HepG2 (cell line): ENCODE results near the gene RNU5B-1. TPM values are rescaled to one million over a fixed set of nuclear protein-coding genes. Genes with fewer than 3 reads are reported as not detected.

Experiments
- ARID5B ChIP-seq: IDR thresholded peaks from 2 replicates; pipeline ENCODE4 v1.4.0; 2020; ENCODE audit warnings: mild to moderate bottlenecking, missing genetic modification reagents
- ARNTL ChIP-seq: sonication (generic); formaldehyde crosslinking; IDR thresholded peaks from 2 replicates; pipeline ENCODE4 v1.4.0; 2020; ENCODE audit warnings: mild to moderate bottlenecking, missing genetic modification reagents
- CREBL2 ChIP-seq: sonication (generic); formaldehyde crosslinking; IDR thresholded peaks from 2 replicates; pipeline ENCODE4 v1.8.1; 2023; ENCODE audit warnings: missing genetic modification reagents, mild to moderate bottlenecking, borderline replicate concordance
- DPF2 ChIP-seq: sonication (generic); formaldehyde crosslinking; IDR thresholded peaks from 2 replicates; pipeline ENCODE4 v1.4.0; 2020; ENCODE audit warnings: mild to moderate bottlenecking, low read depth, missing genetic modification reagents, borderline replicate concordance
- GPBP1L1 ChIP-seq: sonication (generic); formaldehyde crosslinking; IDR thresholded peaks from 2 replicates; pipeline ENCODE4 v1.5.0; 2020; ENCODE audit warnings: mild to moderate bottlenecking, missing genetic modification reagents
- HDAC1 ChIP-seq: sonication (generic); formaldehyde crosslinking; IDR thresholded peaks from 2 replicates; pipeline ENCODE4 v1.5.1; 2020; ENCODE audit warnings: mild to moderate bottlenecking, missing genetic modification reagents
- HNF4A ChIP-seq: sonication (generic); formaldehyde crosslinking; IDR thresholded peaks from 2 replicates; pipeline ENCODE4 v1.4.0; 2020; ENCODE audit warnings: missing genetic modification reagents
- KAT2B ChIP-seq: fragments of 150-350 bp; IDR thresholded peaks from 2 replicates; pipeline ENCODE4 v1.6.1; 2014; ENCODE audit warnings: low read depth, low read length, borderline replicate concordance
- KAT7 ChIP-seq: IDR thresholded peaks from 2 replicates; pipeline ENCODE4 v1.6.1; 2018; ENCODE audit warnings: borderline replicate concordance, missing compliant biosample characterization
- LCORL ChIP-seq, 2 experiments: fragments of 450-650 bp in 1 of 2; sonication (generic) in 1 of 2; formaldehyde crosslinking in 1 of 2; IDR thresholded peaks; 2 replicates each; pipeline versions ENCODE4 v1.5.0 to v1.6.1; 2017 to 2020; ENCODE audit warnings: antibody characterized with exemption in 1 of 2, missing genetic modification reagents in 1 of 2
- NCOA2 ChIP-seq: sonication (generic); formaldehyde crosslinking; IDR thresholded peaks from 2 replicates; pipeline ENCODE4 v1.8.0; 2022; ENCODE audit warnings: inconsistent platforms
- NR2F1 ChIP-seq, 2 experiments: fragments of 450-650 bp in 1 of 2; formaldehyde crosslinking in 1 of 2; IDR thresholded peaks; 2 replicates each; pipeline versions ENCODE4 v1.5.0 to v1.6.1; 2016 to 2020; ENCODE audit warnings: mild to moderate bottlenecking in 1 of 2, missing compliant biosample characterization in 1 of 2, missing genetic modification reagents in 1 of 2, moderate library complexity in 1 of 2
- PHF8 ChIP-seq: sonication (generic); formaldehyde crosslinking; IDR thresholded peaks from 2 replicates; pipeline ENCODE4 v1.5.0; 2020; ENCODE audit warnings: missing genetic modification reagents
- RXRA ChIP-seq: sonication (generic); formaldehyde crosslinking; IDR thresholded peaks from 2 replicates; pipeline ENCODE4 v1.5.1; 2020; ENCODE audit warnings: missing genetic modification reagents
- SATB2 ChIP-seq: sonication (generic); formaldehyde crosslinking; IDR thresholded peaks from 2 replicates; pipeline ENCODE4 v1.5.0; 2020; ENCODE audit warnings: missing genetic modification reagents
- TBX2 ChIP-seq: sonication (generic); formaldehyde crosslinking; IDR thresholded peaks from 2 replicates; pipeline ENCODE4 v1.5.0; 2020; ENCODE audit warnings: missing genetic modification reagents, mild to moderate bottlenecking, borderline replicate concordance
- TOE1 ChIP-seq: sonication (generic); formaldehyde crosslinking; IDR thresholded peaks from 2 replicates; pipeline ENCODE4 v1.4.0; 2020; ENCODE audit warnings: mild to moderate bottlenecking, missing genetic modification reagents
- ZBTB26 ChIP-seq: IDR thresholded peaks from 2 replicates; pipeline ENCODE4 v1.6.1; 2016; ENCODE audit warnings: missing compliant biosample characterization, missing genetic modification reagents, borderline replicate concordance
- ZC3H4 ChIP-seq: sonication (generic); formaldehyde crosslinking; IDR thresholded peaks from 2 replicates; pipeline ENCODE4 v1.4.0; 2020; ENCODE audit warnings: missing genetic modification reagents, borderline replicate concordance
- ZFP36L2 ChIP-seq: sonication (generic); formaldehyde crosslinking; IDR thresholded peaks from 2 replicates; pipeline ENCODE4 v1.4.0; 2020; ENCODE audit warnings: missing genetic modification reagents
- ZFY ChIP-seq: sonication (generic); formaldehyde crosslinking; IDR thresholded peaks from 2 replicates; pipeline ENCODE4 v1.4.0; 2020; ENCODE audit warnings: missing genetic modification reagents
- ZNF234 ChIP-seq: sonication (generic); formaldehyde crosslinking; conservative IDR thresholded peaks from 2 replicates; pipeline ENCODE4 v1.5.1; 2020; ENCODE audit warnings: mild to moderate bottlenecking, missing genetic modification reagents
- ZNF367 ChIP-seq: sonication (generic); formaldehyde crosslinking; IDR thresholded peaks from 2 replicates; pipeline ENCODE4 v1.4.0; 2020; ENCODE audit warnings: missing genetic modification reagents, borderline replicate concordance
- ZNF431 ChIP-seq: sonication (generic); formaldehyde crosslinking; IDR thresholded peaks from 2 replicates; pipeline ENCODE4 v1.9.0; 2022; ENCODE audit warnings: missing genetic modification reagents, low read depth, mild to moderate bottlenecking, borderline replicate concordance
- ZNF549 ChIP-seq: sonication (generic); formaldehyde crosslinking; IDR thresholded peaks from 2 replicates; pipeline ENCODE4 v1.5.0; 2020; ENCODE audit warnings: missing genetic modification reagents
- polyA plus RNA-seq, 8 experiments: library from polyadenylated mRNA; depleted of rRNA in 3 of 8; stranded (reverse) in 7 of 8; unstranded in 1 of 8; fragments of >200 nt; fragmentation: Illumina TruSeq in 4 of 8; extraction: Trizol in 4 of 8; gene quantifications; 2 replicates each; pipeline versions ENCODE4 v1.2.1 to v1.2.3, GENCODE V29; 2011 to 2016; ENCODE audit warnings: low read depth in 4 of 8, missing spikeins in 1 of 8, mixed read lengths in 1 of 8; ENCODE audit not compliant: insufficient read depth in 1 of 8
- total RNA-seq, 5 experiments: library from RNA; depleted of rRNA; stranded (reverse); fragments of >200 nt; fragmentation: Illumina TruSeq; extraction: Trizol; gene quantifications; 2 replicates each; pipeline ENCODE4 v1.2.3, GENCODE V29; 2016; ENCODE audit warnings: low read depth in 1 of 5

The RNU5B-1 gene
- total and polyA plus RNA-seq, 2 of the 13 experiments (the other 11 are each of a cell fraction or from before 2014, with no cell fraction given): 1,646 TPM; not detected in 1

- 0 out of 2 replicates have a peak, but pooled peaks have one; percentile 27 for TF ChIP-seq ARNTL
- TF ChIP-seq GPBP1L1 (CRISPR knock-in tag): no peak
- TF ChIP-seq ZNF234 (CRISPR knock-in tag): no peak
- TF ChIP-seq ARID5B (CRISPR knock-in tag): peak; percentile 75
- TF ChIP-seq SATB2 (CRISPR knock-in tag): no peak
- TF ChIP-seq ZC3H4: no peak
- TF ChIP-seq ZNF367 (CRISPR knock-in tag): no peak
- TF ChIP-seq PHF8 (CRISPR knock-in tag): no peak
- TF ChIP-seq TBX2 (CRISPR knock-in tag): peak; percentile 53
- peak; percentile 75 to 97; a peak in 3 of 4 replicates for TF ChIP-seq NR2F1 (CRISPR knock-in tag; IDR thresholded peaks at IDR 0.05)
- peak; percentile 62; the same call in 1 of the 2 replicates for TF ChIP-seq HNF4A (CRISPR knock-in tag)
- TF ChIP-seq TOE1: peak; percentile 42; the same call in 1 of the 2 replicates
- no peak for TF ChIP-seq ZFY (CRISPR knock-in tag)
- 0 out of 2 replicates have a peak, but pooled peaks have one; percentile 29 for TF ChIP-seq KAT2B
- TF ChIP-seq ZNF431 (CRISPR knock-in tag): no peak
- TF ChIP-seq KAT7: no peak
- TF ChIP-seq HDAC1 (CRISPR knock-in tag): peak; percentile 56
- TF ChIP-seq ZNF549 (CRISPR knock-in tag): no peak
- TF ChIP-seq ZFP36L2: no peak
- TF ChIP-seq CREBL2 (CRISPR knock-in tag): no peak
- no peak for TF ChIP-seq ZBTB26 (CRISPR knock-in tag)
- TF ChIP-seq LCORL (IDR thresholded peaks at IDR 0.05): no peak
- TF ChIP-seq LCORL (CRISPR knock-in tag; IDR thresholded peaks at IDR 0.05): peak; percentile 43; the same call in 1 of the 2 replicates
- TF ChIP-seq DPF2 (CRISPR knock-in tag): no peak
- TF ChIP-seq NCOA2: peak; percentile 84
- TF ChIP-seq RXRA (CRISPR knock-in tag): peak; percentile 84
Observed at GRCh38 chr15:65312400-65312916, 8.0 kb downstream of the RNU5B-1 start (continued).
